GM12891 (cell line): ENCODE measurements around the gene LRMDA.

Experiments used
- POLR2A ChIP-seq: IDR thresholded peaks from 2 replicates; pipeline ENCODE4 v1.6.1; 2011; ENCODE audit warnings: low read depth, low read length, control low read depth
- POLR2AphosphoS5 ChIP-seq: IDR thresholded peaks from 2 replicates; pipeline ENCODE4 v1.6.1; 2011; ENCODE audit warnings: low read depth, low read length, control low read depth
- POU2F2 ChIP-seq: IDR thresholded peaks from 2 replicates; pipeline ENCODE4 v1.6.1; 2011; ENCODE audit warnings: low read depth, mild to moderate bottlenecking, control low read depth, low read length, moderate library complexity
- TAF1 ChIP-seq: IDR thresholded peaks from 2 replicates; pipeline ENCODE4 v1.6.1; 2011; ENCODE audit warnings: low read depth, low read length, control low read depth

GRCh38 chr10:75398200-75398691 lies 33.2 kb upstream of the LRMDA start:
- TF ChIP-seq POLR2AphosphoS5 (no peak), POLR2A (no peak), POU2F2 (no peak), TAF1 (no peak)
